ENCODE measurements around the gene RGS21.

- no peak for TF ChIP-seq POLR2A (IDR thresholded peaks at IDR 0.05)
- TF ChIP-seq EP300 (IDR thresholded peaks at IDR 0.05): no peak
- TF ChIP-seq CTCF (IDR thresholded peaks at IDR 0.05): no peak
Observed at GRCh38 chr1:192367436-192367835, 50.6 kb downstream of the RGS21 start.

Data from suprapubic skin (tissue), 3 donors.